ENCODE data around the gene ANGPTL7. TPM values are rescaled to one million over a fixed set of nuclear protein-coding genes. Genes with fewer than 3 reads are reported as not detected.

Gene ANGPTL7
- total RNA-seq, 1 donor from 2014 or later: 2.0 TPM

GRCh38 chr1:11229203-11229602, 40.0 kb downstream of the ANGPTL7 start:
- no peaks in the 10 kb centered on the region for H3K9me3 ChIP-seq
- H3K4me3 ChIP-seq: no peak overlapping the region
- no peak for DNase-seq (ENCODE audit: low spot score in 2 of 2)
- intact Hi-C loops (cut with DNase I): no loop called here
- H3K4me1 ChIP-seq: no peaks in the 10 kb centered on the region
- H3K27ac ChIP-seq: no peak overlapping the region
- TF ChIP-seq CTCF (IDR thresholded peaks at IDR 0.05): no peak
- H3K36me3 ChIP-seq: peaks cover 65 to 70% of the 10 kb centered on the region in 2 donors
- no peaks in the 10 kb centered on the region for H3K27me3 ChIP-seq

GRCh38 chr1:11233208-11233607, 44.1 kb downstream of the ANGPTL7 start:
- Histone ChIP-seq H3K27ac (no peak overlapping the region), H3K27me3 (no peaks in the 10 kb centered on the region), H3K36me3 (peaks cover 77 to 99% of the 10 kb centered on the region in 2 donors), H3K9me3 (no peaks in the 10 kb centered on the region), H3K4me1 (no peaks in the 10 kb centered on the region), H3K4me3 (no peak overlapping the region)
- DNase-seq (ENCODE audit: low spot score in 2 of 2): no peak
- intact Hi-C loops (cut with DNase I): no loop called here
- no peak for TF ChIP-seq CTCF (IDR thresholded peaks at IDR 0.05)

GRCh38 chr1:11237356-11237755, 48.2 kb downstream of the ANGPTL7 start:
- H3K36me3 ChIP-seq: peaks cover 83 to 97% of the 10 kb centered on the region in 2 donors
- no peaks in the 10 kb centered on the region for H3K27me3 ChIP-seq
- TF ChIP-seq CTCF (IDR thresholded peaks at IDR 0.05): no peak
- H3K27ac ChIP-seq: peak overlapping the region in 1 of 2 donors; percentile 1
- intact Hi-C loops (cut with DNase I): no loop called here
- no peak overlapping the region for H3K4me3 ChIP-seq
- DNase-seq (ENCODE audit: low spot score in 2 of 2): no peak
- no peaks in the 10 kb centered on the region for H3K4me1 ChIP-seq
- no peaks in the 10 kb centered on the region for H3K9me3 ChIP-seq

DNA sequence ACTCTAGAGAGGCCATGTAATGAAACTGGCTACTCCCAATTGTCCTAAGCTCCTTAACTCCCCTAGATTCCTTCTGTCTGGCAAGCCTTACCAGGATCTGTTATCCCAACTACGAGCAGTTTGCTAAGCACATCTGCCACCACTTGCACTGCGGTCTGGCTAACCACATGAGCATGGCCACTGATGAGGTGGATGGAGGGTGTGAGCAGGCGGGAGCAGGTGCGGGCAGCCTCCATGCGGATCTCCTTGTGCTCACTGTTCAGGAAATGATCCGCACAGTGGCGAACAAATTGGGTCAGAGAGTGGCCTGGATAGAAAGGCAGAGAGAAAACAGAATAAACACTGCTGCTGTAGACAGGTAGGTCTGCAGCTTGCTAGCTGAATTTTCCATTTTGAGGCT, 49.2 kb downstream of the ANGPTL7 start:
- no peak overlapping the region for H3K27ac ChIP-seq
- no peaks in the 10 kb centered on the region for H3K4me1 ChIP-seq
- no peak for DNase-seq (ENCODE audit: low spot score in 2 of 2)
- no peak for TF ChIP-seq CTCF (IDR thresholded peaks at IDR 0.05)
- peaks cover 80 to 97% of the 10 kb centered on the region in 2 donors for H3K36me3 ChIP-seq
- H3K9me3 ChIP-seq: no peaks in the 10 kb centered on the region
- no peak overlapping the region for H3K4me3 ChIP-seq
- intact Hi-C loops (cut with DNase I): no loop called here
- no peaks in the 10 kb centered on the region for H3K27me3 ChIP-seq

- no peak overlapping the region for H3K4me3 ChIP-seq
- DNase-seq (ENCODE audit: low spot score in 2 of 2): no peak
- H3K27ac ChIP-seq: no peak overlapping the region
- no peaks in the 10 kb centered on the region for H3K9me3 ChIP-seq
- no peaks in the 10 kb centered on the region for H3K27me3 ChIP-seq
- no peaks in the 10 kb centered on the region for H3K4me1 ChIP-seq
- no peak for TF ChIP-seq CTCF (IDR thresholded peaks at IDR 0.05)
- peaks cover 62 to 65% of the 10 kb centered on the region in 2 donors for H3K36me3 ChIP-seq
- intact Hi-C loops (cut with DNase I): no loop called here
Measured at GRCh38 chr1:11245248-11245647, 56.1 kb downstream of the ANGPTL7 start.

Other genes starting within 250 kb of the ANGPTL7 start
- 83.5 TPM for gene TARDBP, start 176.7 kb upstream of the ANGPTL7 start, total RNA-seq
- gene MASP2, start 142.1 kb upstream of the ANGPTL7 start, total RNA-seq: not detected
- 175 TPM for gene SRM, start 129.3 kb upstream of the ANGPTL7 start, total RNA-seq
- 38.7 TPM for gene EXOSC10, start 89.5 kb upstream of the ANGPTL7 start, total RNA-seq
- 28.0 TPM for gene MTOR, start 73.2 kb downstream of the ANGPTL7 start, total RNA-seq
- 53.0 TPM for gene UBIAD1, start 83.8 kb downstream of the ANGPTL7 start, total RNA-seq

Data from ascending aorta (tissue), 2 donors.